DMS153 (cell line): ENCODE data around the gene EI24.

Experiments used
- DNase-seq: peaks from one replicate; lab custom pipeline; 2025; lab: John Stamatoyannopoulos, UW

Gene EI24

DNA sequence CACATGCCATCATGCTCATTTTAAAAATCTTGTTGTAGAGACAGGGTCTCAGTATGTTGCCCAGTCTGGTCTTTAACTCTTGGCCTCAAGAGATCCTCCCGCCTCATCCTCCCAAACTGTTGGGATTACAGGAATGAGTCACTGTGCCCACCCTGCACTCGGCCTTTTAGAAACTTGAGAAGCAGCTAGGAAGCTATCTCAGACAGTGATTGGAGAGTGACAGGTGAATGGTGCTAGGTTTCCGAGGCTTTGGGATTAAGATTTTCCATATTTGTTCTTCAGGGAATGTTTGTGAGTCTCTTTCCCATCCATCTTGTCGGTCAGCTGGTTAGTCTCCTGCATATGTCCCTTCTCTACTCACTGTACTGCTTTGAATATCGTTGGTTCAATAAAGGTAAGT, 10.5 kb downstream of the EI24 start:
- DNase-seq: no peak

GRCh38 chr11:125583496-125583895, 14.2 kb downstream of the EI24 start:
- DNase-seq: no peak

- DNase-seq: no peak
Observed at GRCh38 chr11:125585487-125585886, 16.2 kb downstream of the EI24 start.

- DNase-seq: no peak
Observed at GRCh38 chr11:125586623-125587022, 17.3 kb downstream of the EI24 start.

DNA sequence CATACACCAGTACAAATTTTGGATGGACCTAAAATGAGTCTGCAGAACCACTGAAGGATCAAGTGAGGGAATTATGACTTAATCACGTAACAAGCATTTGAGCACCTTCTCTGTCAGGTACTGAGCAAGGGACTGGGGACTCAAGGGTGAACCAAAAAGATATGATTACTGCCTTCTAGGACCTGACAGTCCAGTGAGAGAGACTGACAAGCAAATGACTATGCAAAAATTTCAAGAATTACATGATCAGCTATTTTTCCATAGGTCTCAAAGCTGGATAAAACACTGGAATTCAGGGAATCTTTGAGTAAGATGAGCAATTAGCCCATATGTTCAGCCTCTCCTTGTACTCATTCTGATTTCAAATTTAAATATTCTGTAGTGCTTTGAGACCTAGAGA, 18.2 kb downstream of the EI24 start:
- DNase-seq: no peak

DNA sequence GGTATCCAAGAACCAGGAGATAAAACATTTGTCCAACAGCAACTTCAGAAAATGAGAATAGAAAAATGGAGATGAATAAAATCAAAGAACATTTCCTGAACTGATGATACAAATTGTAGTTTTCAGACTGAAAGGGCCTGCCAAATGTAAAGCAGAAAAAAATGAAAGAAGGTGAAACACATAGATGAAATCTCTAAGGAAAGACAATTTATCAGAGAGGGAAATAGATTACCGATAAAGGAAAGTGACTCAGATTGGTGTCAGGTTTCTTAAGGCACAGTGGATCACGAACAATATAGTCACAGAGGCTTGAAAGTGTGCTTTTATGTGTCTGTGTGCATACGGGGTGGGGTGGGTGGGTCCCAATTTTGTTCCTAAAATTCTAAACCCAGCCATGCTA, 19.2 kb downstream of the EI24 start:
- no peak for DNase-seq

- no peak for DNase-seq
Observed at GRCh38 chr11:125591649-125592304, 22.5 kb downstream of the EI24 start.

GRCh38 chr11:125592305-125593113, 23.2 kb downstream of the EI24 start, which contains the start of gene STT3A:
Gene STT3A (plus strand): TSS chr11:125592852. CDS start chr11:125595916, 3,064 bp downstream.
- DNase-seq: peak; percentile 100

DNA sequence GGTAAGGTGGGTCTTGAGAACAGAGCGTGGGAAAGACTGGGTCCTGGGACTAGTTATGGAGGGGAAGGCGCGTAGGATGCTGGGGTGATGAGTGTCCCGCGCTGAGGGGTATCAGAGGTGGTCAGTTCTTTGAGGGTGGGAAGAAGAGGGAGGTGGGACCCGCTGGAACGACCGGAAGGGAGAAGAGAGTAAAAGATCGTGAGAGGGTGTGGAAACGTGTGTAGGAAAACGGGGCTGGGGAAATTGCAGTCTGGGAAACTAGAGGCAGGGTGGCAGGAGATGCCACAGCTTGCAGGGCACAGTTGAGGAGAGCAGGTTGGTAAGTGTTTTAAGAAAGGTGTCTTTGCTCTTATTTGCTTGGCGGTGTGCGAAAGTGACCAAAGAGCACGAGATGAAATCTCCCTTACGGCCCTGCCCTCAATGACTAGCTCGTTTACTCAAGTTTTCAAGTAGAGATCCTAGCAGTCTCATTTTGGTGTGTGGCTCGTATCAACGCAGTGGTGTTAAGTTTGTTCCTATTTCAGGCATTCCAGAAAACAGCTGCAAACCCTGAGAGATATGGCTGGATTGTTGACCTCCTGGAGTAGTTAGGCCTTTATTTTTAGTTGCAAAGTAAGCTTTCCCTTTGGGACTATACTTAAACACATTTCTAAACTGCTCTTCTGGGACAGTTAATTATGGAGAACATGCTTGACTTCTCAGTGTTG, 24.0 kb downstream of the EI24 start:
- DNase-seq: no peak

DNA sequence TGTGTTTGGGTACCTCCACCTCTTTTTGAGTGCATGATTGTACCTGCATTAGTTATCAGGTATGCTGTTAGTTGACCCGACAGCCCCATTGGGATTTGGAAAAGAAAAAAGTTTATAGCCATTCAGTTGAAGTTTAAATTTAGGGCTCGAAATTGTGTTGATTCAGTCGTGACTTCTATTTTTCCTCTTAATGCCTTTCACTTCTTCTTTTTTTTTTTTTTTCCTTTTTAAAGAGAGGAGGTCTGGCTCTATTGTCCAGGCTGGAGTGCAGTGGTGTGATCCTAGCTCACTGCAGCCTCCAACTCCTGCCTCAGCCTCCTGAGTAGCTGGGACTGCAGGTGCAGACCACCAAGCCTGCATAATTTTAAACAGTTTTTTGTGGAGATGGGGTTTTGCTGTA, 25.7 kb downstream of the EI24 start:
- no peak for DNase-seq

DNA sequence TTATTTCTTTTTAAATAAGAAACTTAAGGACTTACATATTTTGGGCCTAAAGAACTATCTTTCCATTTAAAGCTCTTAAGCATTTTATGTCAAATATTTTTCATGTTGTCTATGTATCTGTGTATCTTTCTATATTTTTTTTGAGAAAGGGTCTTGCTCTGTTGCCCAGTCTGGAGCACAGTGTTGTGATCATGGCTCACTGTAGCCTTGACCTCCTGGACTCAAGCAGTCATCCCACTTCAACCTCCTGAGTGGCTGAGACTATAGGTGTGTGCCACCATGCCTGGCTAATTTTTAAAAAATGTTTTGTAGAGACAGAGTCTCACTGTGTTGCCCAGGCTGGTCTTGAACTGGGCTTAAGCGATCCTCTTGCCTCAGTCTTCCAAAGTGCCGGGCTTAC, 31.4 kb downstream of the EI24 start:
- no peak for DNase-seq

DNA sequence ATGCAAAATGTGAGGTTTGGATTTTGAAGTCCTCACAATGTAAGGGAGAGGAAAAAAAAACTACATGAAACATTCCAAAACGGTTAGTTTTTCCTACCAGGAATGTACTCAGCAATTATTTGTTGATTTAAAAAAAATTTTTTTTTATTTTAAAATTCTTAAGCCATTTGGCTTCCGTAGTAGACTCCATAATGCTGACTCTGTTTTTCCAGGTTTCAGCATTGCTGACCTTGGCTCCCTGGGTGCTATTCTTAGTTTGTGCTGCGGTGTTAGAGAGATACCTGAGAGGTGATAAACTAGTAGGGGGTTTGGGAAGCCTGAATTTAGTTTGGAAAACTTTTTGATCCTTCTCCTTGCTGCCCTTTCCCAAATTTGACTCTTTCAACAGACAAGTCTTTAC, 33.9 kb downstream of the EI24 start:
- no peak for DNase-seq

- DNase-seq: no peak
Observed at GRCh38 chr11:125605417-125605816, 36.1 kb downstream of the EI24 start.

DNA sequence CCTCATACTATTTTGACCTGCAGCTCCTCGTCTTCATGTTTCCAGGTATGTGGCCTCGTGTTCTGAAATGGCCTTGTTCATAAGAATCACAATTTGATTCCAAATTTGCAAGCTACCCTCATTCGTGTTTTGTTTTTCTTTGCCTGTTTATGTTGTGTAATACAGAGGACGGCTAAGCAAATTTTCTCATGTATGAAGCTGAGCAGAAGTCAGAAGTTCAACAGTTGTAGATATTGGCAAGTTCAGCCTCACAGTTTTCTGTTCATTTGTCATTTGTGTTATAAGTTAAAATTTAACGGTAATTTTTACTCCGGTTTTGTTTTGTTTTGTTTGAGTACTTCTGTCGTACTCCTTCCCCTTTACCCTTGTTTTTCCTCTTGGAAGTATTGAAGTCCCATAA, 40.3 kb downstream of the EI24 start:
- DNase-seq: no peak

DNA sequence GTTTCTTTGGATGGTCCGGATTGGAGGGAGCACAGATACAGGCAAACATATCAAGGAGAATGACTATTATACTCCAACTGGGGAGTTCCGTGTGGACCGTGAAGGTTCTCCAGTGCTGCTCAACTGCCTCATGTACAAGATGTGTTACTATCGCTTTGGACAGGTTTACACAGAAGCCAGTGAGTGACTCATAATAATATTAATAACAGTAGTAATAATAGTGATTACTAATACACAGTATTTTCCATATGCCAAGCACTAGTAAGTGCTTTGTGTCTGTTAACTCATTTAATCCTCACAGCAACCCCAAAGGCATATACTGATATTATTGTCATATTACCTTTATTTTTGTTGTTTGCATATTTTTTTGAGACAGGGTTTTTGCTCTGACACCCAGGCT, 49.1 kb downstream of the EI24 start:
- no peak for DNase-seq

- DNase-seq: no peak
Observed at GRCh38 chr11:125621995-125622394, 52.7 kb downstream of the EI24 start.

GRCh38 chr11:125623064-125623463, 53.8 kb downstream of the EI24 start:
- DNase-seq: no peak

DNA sequence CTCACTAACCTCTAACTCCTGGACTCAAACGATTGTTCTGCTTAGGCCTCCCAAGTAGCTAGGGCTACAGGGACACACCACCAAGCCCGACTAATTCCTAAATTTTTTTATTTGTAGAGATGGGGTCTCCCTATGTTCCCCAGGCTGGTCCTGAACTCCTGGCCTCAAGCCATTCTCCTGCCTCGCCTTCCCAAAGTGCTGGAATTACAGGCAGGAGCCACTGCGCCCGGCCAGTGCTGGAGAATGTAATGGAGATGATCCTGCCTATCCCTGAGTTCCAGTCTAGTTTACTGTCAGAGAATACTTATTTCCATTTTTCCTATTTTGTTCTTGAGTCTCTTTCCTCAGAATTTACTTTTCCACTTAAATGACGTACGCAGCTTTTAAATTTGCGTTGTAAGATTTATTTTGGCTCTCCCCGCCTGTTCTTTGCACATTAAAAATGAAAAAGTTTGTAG, 55.5 kb downstream of the EI24 start, which contains the start of gene CHEK1:
Gene CHEK1, plus strand, starts transcription at position 408 of the 458 bp plus-strand sequence. CDS start 1,606 bp downstream, outside the sequence.
- DNase-seq: no peak

GRCh38 chr11:125625225-125625629, 56.0 kb downstream of the EI24 start:
- no peak for DNase-seq

GRCh38 chr11:125625630-125626287, 56.5 kb downstream of the EI24 start:
- peak; percentile 82 for DNase-seq

DNA sequence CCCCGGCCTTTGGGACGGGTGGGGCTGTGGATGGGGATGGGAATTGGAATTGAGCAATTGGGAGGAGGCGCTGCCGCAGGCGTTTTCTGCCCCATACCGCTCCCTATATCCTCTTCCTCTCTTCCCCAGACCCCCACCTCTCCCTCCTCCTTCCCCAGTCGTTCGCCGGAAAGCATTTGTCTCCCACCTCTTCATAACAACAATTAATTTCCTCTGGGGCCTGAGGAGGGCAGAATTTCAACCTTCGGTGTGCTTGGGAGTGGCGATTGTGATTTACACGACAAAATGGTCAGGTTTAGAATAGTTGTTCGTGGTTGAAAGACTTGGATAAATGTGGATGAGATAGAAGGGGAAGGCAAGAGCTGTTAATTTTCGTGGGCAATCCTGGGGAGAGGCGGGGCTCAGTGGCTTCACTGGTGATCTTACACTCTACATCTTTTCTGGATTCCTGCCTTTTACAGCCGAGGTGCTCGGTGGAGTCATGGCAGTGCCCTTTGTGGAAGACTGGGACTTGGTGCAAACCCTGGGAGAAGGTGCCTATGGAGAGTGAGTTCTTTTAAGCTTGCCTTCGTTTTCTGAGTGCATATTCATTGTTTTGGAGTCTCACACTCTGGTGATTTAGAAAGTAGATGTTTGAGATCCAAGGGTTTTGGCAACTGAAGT, 57.1 kb downstream of the EI24 start:
- DNase-seq: peak; percentile 23
